GM15510 (cell line): ENCODE measurements around the gene NUBP2.

Experiments used
- POLR2A ChIP-seq: IDR thresholded peaks from 3 replicates; pipeline ENCODE4 v1.6.1; 2011; ENCODE audit warnings: borderline replicate concordance; ENCODE audit not compliant: insufficient read length; ENCODE audit errors: extremely low read depth

Gene NUBP2

GRCh38 chr16:1780677-1781072, 2.1 kb upstream of the NUBP2 start:
- TF ChIP-seq POLR2A = no peak

GRCh38 chr16:1781254-1781653, 1.5 kb upstream of the NUBP2 start:
- TF ChIP-seq POLR2A = no peak

GRCh38 chr16:1781758-1782407, 877 bp upstream of the NUBP2 start:
- TF ChIP-seq POLR2A = no peak

- TF ChIP-seq POLR2A = no peak
These were observed 2.5 kb downstream of the NUBP2 start for GRCh38 chr16:1784977-1785845.

DNA sequence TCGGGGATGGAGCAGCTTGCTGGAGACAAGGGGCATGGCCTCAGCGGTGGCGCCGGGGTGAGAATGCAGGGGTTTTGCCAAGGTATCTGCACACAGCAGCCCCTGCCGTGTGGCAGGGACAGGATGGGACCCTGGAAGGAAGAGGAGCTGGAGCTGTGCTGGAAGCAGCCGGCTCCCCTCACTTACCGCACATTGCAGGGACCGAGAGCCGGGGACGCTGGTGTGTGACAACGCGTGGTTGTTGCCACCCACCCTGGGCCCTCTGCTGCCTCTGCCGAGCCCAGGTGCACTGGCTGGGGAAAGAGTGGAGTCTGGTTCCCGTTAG, 3.0 kb downstream of the NUBP2 start:
- TF ChIP-seq POLR2A = no peak

GRCh38 chr16:1786242-1787055, 3.7 kb downstream of the NUBP2 start:
- TF ChIP-seq POLR2A = no peak

DNA sequence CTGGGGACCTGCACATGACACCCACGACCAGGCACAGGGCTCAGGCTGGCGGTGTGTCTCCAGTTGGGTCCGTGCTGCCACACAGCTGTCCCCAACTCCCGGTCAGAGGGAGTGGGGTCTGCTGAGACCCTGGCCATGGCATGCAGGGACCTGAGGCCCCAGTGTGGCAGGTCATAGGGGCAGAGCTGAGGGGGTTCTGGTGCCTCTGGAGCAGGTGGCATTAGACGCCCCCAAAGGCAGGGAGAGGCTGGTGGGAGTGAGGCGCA, 4.2 kb downstream of the NUBP2 start:
- no peak for TF ChIP-seq POLR2A

DNA sequence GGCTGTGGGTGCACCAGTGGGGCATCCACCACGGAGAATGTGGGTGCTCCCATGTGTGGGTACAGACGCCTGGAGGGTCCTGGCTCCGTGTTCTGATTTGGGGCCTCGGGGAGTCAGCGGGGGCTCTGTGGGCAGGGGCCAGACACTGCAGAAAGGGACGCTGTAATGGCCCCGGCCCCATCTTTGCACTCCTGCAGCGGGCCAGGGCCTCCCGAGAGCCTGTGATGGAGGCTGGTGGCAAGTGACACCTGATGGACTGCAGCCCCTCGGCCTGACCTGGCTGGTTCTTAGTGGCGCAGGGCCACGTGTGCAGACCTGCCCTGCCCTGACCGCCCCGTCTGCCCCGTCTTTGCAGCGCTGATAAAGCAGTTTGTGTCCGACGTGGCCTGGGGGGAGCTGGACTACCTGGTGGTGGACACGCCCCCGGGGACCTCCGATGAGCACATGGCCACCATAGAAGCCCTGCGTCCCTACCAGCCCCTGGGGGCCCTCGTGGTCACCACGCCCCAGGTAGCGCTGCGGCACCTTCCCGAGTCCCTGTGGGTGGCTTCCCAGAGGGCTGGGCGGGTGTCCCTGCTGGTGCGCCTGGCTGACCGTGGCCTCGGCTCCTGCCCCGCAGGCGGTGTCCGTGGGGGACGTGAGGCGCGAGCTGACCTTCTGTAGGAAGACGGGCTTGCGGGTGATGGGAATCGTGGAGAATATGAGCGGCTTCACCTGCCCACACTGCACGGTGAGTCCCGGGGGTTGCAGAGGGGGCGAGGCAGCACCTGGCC, 4.7 kb downstream of the NUBP2 start:
- no peak for TF ChIP-seq POLR2A

- no peak for TF ChIP-seq POLR2A
These were observed 5.4 kb downstream of the NUBP2 start for GRCh38 chr16:1788095-1788707.

GRCh38 chr16:1788708-1789100, 5.9 kb downstream of the NUBP2 start:
- no peak for TF ChIP-seq POLR2A

GRCh38 chr16:1789643-1790045, 6.9 kb downstream of the NUBP2 start:
- no peak for TF ChIP-seq POLR2A

- TF ChIP-seq POLR2A = no peak
These were observed 7.5 kb downstream of the NUBP2 start for GRCh38 chr16:1790261-1790610.

GRCh38 chr16:1790611-1791255, 8.0 kb downstream of the NUBP2 start:
- TF ChIP-seq POLR2A = no peak
